Common myeloid progenitor, CD34-positive (primary cell): ENCODE results near the gene ZFPL1.

Experiments used
- CTCF ChIA-PET: fragments of 350-600 bp; sonication (Branson Sonifier 250); formaldehyde crosslinking; loops from one replicate; lab custom pipeline; 2021; ENCODE audit warnings: antibody characterized with exemption; lab: Charles Lee
- POLR2A ChIA-PET: fragments of 350-600 bp; sonication (Branson Sonifier 250); formaldehyde crosslinking; loops from one replicate; lab custom pipeline; 2021; ENCODE audit warnings: antibody characterized with exemption; lab: Charles Lee
- DNase-seq, 3 donors: peaks; one replicate each; pipeline versions ENCODE4 v3.0.0 to v3.0.0-alpha.2; 2013
- H3K27ac ChIP-seq, 2 experiments: 1 replicate in 1 of 2; 2 replicates in 1 of 2; pipeline ENCODE4 v1.7.0; 2013; ENCODE audit warnings: inconsistent platforms in 2 of 2, low read length in 2 of 2, mild to moderate bottlenecking in 2 of 2, low read depth in 1 of 2, moderate library complexity in 1 of 2; ENCODE audit not compliant: severe bottlenecking in 2 of 2, insufficient read depth in 1 of 2, poor library complexity in 1 of 2
- H3K27me3 ChIP-seq, 5 experiments: replicated peaks in 2 of 5; 1 replicate in 3 of 5; 2 replicates in 2 of 5; pipeline versions ENCODE4 v1.6.1 to v1.7.0; 2013; ENCODE audit warnings: low read length in 4 of 5, mild to moderate bottlenecking in 2 of 5, moderate library complexity in 2 of 5, inconsistent platforms in 1 of 5; ENCODE audit not compliant: insufficient read depth in 5 of 5, control insufficient read depth in 4 of 5
- H3K36me3 ChIP-seq, 4 experiments: 1 replicate in 2 of 4; 2 replicates in 2 of 4; pipeline versions ENCODE4 v1.6.1 to v1.7.0; 2013; ENCODE audit warnings: low read length in 3 of 4, control low read depth in 1 of 4, mild to moderate bottlenecking in 1 of 4; ENCODE audit not compliant: control insufficient read depth in 4 of 4, insufficient read depth in 4 of 4
- H3K4me1 ChIP-seq, 4 experiments: 1 replicate in 3 of 4; 2 replicates in 1 of 4; pipeline versions ENCODE4 v1.6.1 to v1.7.1; 2013; ENCODE audit warnings: low read length in 3 of 4, mild to moderate bottlenecking in 3 of 4, control low read depth in 1 of 4, inconsistent platforms in 1 of 4, moderate library complexity in 1 of 4; ENCODE audit not compliant: control insufficient read depth in 4 of 4, insufficient read depth in 4 of 4; ENCODE audit errors: control extremely low read depth in 1 of 4
- H3K4me3 ChIP-seq, 7 experiments: 1 replicate in 4 of 7; 2 replicates in 3 of 7; pipeline versions ENCODE4 v1.5.1 to v1.7.0; 2013; ENCODE audit warnings: mild to moderate bottlenecking in 7 of 7, low read length in 6 of 7, moderate library complexity in 6 of 7, inconsistent platforms in 2 of 7, low read depth in 2 of 7, control low read depth in 1 of 7; ENCODE audit not compliant: insufficient read depth in 4 of 7, control insufficient read depth in 1 of 7; ENCODE audit errors: extremely low read depth in 1 of 7
- H3K9me3 ChIP-seq, 5 experiments: 1 replicate in 4 of 5; 2 replicates in 1 of 5; pipeline versions ENCODE4 v1.6.1 to v1.7.1; 2013; ENCODE audit warnings: low read length in 4 of 5, mild to moderate bottlenecking in 2 of 5, inconsistent platforms in 1 of 5, low read depth in 1 of 5, moderate library complexity in 1 of 5; ENCODE audit not compliant: control insufficient read depth in 4 of 5, insufficient read depth in 2 of 5; ENCODE audit errors: control extremely low read depth in 1 of 5
- WGBS: methylation state at CpG from one replicate; pipeline ENCODE4 v1.1.5; 2013; ENCODE audit not compliant: insufficient coverage; 5-methylcytosine and 5-hydroxymethylcytosine counted together

ZFPL1 gene

DNA sequence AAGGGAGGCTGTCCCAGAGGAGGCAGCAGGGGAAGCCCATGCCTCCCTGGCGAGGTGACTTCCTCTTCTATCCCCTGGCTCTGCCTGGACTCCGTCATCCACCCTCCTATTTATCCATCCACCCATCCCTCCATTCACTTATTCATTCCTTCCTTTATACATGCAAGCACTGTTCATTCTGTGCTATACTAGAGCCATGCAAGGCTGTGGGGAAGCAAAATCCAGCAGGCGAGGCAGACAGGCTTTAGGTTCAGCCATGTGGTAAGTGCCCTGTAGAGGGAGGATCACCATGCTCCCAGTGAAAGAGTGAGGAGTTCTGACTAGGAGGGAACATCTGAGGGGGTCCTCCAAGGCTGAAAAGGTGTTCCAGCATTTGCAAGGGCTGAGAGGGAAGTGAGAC, 24.5 kb upstream of the ZFPL1 start:
- no peaks in the 10 kb centered on the region for H3K27me3 ChIP-seq
- ChIA-PET POLR2A (no interaction called here), CTCF (interaction anchor here (1.1 to 1.8 kb wide), 2 partner anchors 15 to 18 kb away, joined by 6 to 7 read pairs; partner anchors contain the start of gene SAC3D1)
- no peaks in the 10 kb centered on the region for H3K9me3 ChIP-seq
- H3K4me3 ChIP-seq = no peak overlapping the region
- H3K4me1 ChIP-seq = peaks cover 0 to 9% (median 2%) of the 10 kb centered on the region in 4 experiments
- DNase-seq = no peak
- no peak overlapping the region for H3K27ac ChIP-seq
- no peaks in the 10 kb centered on the region for H3K36me3 ChIP-seq
- 83% methylated on average over 2 of the region's 3 CpGs for WGBS

DNA sequence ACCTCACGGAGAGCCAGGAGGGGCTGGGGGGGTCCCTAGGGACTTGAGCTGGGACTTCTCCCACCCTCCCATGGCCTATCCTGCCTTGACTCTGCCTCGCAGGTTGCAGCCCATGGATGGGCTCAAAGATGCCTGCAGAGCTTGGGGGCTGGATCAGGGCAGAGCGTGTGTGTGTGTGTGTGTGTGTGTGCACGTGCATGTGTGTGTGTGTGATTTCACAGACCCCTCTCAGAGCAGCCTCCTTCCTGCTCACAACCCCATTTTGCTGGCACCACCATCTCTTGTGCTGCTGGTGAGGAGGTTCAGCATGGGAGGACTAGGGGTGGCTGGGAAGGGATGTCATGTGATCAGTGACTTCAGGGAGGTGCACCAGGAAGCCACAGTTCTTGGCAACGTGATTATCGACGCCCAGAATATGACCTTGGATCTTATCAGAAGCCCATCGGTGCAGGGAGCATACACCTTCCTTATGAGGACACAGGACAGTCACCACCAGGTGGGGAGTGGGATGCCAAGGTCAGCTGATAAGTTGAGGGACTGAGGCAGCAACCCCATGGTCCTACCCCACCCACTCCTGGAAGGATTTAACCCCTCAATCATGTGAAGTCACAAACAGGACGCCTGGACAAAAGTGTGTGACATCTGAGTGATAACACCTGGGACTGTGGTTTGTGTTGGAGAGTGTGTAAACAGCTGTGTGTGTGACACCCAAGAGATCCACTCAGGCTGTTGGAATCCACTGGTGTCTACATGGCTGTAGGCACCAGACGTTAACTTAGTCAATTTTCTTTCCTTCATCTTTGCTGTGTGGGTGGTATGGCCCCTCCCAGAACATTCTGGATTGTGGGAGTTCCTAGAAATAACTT, 23.8 kb upstream of the ZFPL1 start:
- CTCF ChIA-PET = no interaction called here
- POLR2A ChIA-PET = no interaction called here

DNA sequence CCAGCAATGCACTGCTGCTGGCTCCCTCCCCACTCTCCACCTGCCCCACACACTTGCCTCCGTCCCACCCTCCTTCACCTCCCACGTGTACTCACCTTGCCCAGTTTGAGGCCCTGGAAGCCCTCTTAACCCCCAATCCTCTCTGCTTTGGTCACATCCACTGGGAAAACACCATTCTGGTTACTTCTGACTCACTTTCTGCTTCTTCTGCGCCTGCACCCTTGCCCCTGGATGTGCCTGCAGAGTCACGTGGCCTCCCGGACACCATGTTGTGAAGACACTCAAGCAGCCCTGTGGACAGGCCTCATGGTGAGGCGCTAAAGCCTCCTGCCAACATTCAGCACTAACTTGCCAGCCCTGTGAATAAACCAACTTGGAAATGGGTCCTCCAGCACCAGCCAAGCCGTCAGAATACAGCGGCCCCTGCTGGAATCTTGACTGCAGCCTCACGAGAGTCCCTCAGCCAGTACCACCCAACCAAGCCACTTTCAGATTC, 23.1 kb upstream of the ZFPL1 start:
- DNase-seq = peak in 2 of 3 donors; percentile 28 to 35
- WGBS = 96% methylated on average over 6 of the region's 9 CpGs
- H3K9me3 ChIP-seq = no peaks in the 10 kb centered on the region
- no peaks in the 10 kb centered on the region for H3K36me3 ChIP-seq
- H3K4me3 ChIP-seq = no peak overlapping the region
- no peak overlapping the region for H3K27ac ChIP-seq
- CTCF ChIA-PET = no interaction called here
- POLR2A ChIA-PET = interaction anchor here (0.6 kb wide), 1 partner anchor 1108 kb away, joined by 3 read pairs; no protein-coding TSS in a partner anchor
- H3K27me3 ChIP-seq = no peaks in the 10 kb centered on the region
- peaks cover 0 to 5% (median 0%) of the 10 kb centered on the region in 4 experiments for H3K4me1 ChIP-seq

More for the DNA sequence above, 23.8 kb upstream of the ZFPL1 start:
- WGBS = 92% methylated on average over 3 of the region's 10 CpGs
- Histone ChIP-seq H3K9me3 (no peaks in the 10 kb centered on the region), H3K4me1 (peaks cover 0 to 5% (median 0%) of the 10 kb centered on the region in 4 experiments), H3K36me3 (no peaks in the 10 kb centered on the region), H3K27me3 (no peaks in the 10 kb centered on the region), H3K27ac (no peak overlapping the region), H3K4me3 (no peak overlapping the region)
- no peak for DNase-seq

DNA sequence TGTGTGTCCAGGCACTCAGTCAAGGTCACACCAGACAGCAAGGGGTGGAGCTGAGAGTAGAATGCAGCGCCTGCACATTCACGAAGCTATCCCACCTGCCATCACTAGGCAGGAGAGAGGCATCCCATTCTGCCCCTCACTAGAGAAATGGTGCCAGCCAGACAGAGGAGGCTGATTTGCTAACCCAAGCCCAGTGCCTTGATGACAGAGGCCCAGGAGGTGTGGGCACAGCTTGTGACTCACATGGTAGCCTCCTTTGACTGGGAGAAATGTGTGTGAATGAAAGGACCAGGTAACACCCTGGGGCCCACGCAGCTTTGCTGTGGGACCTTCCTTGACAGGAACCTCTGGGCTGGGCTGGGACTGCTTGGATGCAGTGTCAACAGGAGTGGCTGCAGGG, 20.5 kb upstream of the ZFPL1 start:
- Histone ChIP-seq H3K36me3 (no peaks in the 10 kb centered on the region), H3K9me3 (no peaks in the 10 kb centered on the region), H3K27ac (no peak overlapping the region), H3K4me3 (no peak overlapping the region), H3K4me1 (peaks cover 0 to 5% (median 0%) of the 10 kb centered on the region in 4 experiments), H3K27me3 (no peaks in the 10 kb centered on the region)
- WGBS = 100% methylated on average over 3 of the region's 3 CpGs
- ChIA-PET POLR2A (interaction anchor here (1.3 kb wide), 1 partner anchor 12 kb away, joined by 4 read pairs; no protein-coding TSS in a partner anchor), CTCF (interaction anchor here (0.7 to 1.5 kb wide), 3 partner anchors 37 to 49 kb away, joined by 3 to 4 read pairs (median 4); partner anchors contain the start of genes ARL2 and TM7SF2)
- DNase-seq = no peak

DNA sequence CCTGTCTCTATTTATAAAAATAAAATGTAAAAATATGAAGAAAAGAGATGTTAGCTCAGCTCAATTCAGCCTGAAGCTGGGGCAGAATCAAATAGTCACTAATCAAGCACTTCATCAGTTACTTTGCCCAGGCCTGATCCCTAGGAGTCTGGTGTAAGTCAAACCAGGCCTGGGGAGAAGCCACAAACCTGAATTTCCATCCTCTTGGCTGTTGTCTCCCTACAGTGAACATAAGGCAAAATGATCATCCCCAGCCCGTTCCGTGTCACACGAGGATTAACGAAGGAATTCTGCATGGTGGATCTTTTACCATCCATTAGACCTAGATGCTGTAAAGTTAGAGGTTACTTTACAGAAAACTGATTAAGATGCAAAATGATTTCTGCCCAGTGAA, 19.2 kb upstream of the ZFPL1 start:
- CTCF ChIA-PET = interaction anchor here (0.6 to 2.9 kb wide), 2 partner anchors 13 to 142 kb away, joined by 3 to 7 read pairs; no protein-coding TSS in a partner anchor
- peaks cover 0 to 5% (median 0%) of the 10 kb centered on the region in 4 experiments for H3K4me1 ChIP-seq
- H3K36me3 ChIP-seq = no peaks in the 10 kb centered on the region
- WGBS = 100% methylated on average over 2 of the region's 4 CpGs
- DNase-seq = no peak
- no peak overlapping the region for H3K27ac ChIP-seq
- POLR2A ChIA-PET = interaction anchor here (0.6 to 1.3 kb wide), 2 partner anchors 11 to 103 kb away, joined by 4 to 5 read pairs; no protein-coding TSS in a partner anchor
- no peaks in the 10 kb centered on the region for H3K27me3 ChIP-seq
- no peaks in the 10 kb centered on the region for H3K9me3 ChIP-seq
- no peak overlapping the region for H3K4me3 ChIP-seq

DNA sequence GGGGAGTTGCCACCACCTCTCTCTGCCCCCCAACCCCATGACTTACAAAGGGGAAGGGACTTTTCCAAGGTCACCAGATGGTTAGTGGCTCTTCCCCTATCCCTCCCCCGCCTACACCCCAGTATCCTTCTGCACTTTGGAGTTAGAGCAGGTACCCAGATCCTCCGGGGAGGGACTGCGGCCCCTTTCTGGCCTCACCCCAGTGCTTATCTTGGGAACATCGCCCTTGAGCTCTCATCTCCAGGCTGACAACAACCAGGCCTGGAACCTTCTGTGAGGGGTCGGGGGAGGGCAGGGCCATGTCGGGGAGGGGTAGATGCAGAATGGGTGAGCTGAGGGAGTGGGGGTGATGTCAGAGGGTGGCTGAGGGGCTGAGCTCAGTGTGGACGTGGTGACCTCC, 18.2 kb upstream of the ZFPL1 start:
- Histone ChIP-seq H3K4me3 (no peak overlapping the region), H3K9me3 (no peaks in the 10 kb centered on the region), H3K36me3 (no peaks in the 10 kb centered on the region), H3K4me1 (peaks cover 0 to 2% (median 0%) of the 10 kb centered on the region in 4 experiments), H3K27ac (no peak overlapping the region), H3K27me3 (no peaks in the 10 kb centered on the region)
- ChIA-PET POLR2A (interaction anchor here (0.6 kb wide), 1 partner anchor 1436 kb away, joined by 4 read pairs; no protein-coding TSS in a partner anchor), CTCF (interaction anchor here (0.6 to 2.9 kb wide), 4 partner anchors 9 to 37 kb away, joined by 3 to 7 read pairs (median 4); no protein-coding TSS in a partner anchor)
- WGBS = 100% methylated on average over 3 of the region's 7 CpGs
- no peak for DNase-seq
